ENCODE results near the gene NDEL1. TPM values are rescaled to one million over a fixed set of nuclear protein-coding genes. Genes with fewer than 3 reads are reported as not detected.

Gene NDEL1
- total and polyA plus RNA-seq, 2 donors (not counting 3 experiments of a cell fraction or from before 2014, with no cell fraction given): 60.0 to 87.4 TPM

DNA sequence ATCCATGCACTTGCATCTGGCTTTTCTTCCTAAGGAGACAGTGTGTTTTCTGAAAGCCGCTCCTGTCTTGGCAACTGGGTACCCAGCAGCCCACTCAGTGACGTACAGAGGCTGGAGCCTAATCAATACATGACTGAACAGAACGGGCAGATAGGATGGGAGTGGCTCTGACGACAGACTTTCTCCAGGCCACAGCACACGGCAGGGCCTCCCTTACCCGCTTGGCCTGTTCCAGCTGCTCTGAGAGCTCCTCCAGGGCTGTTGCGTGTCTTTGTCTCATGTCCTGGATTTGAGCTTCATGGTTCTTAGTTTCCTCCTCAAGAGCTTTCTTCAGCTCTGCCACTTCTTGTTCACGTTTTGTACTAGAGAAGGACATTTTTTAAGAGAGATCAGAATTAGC, 64.9 kb downstream of the NDEL1 start:
- H2AFZ ChIP-seq (ENCODE audit: low read depth, low read length): no peak overlapping the region
- ChIA-PET CTCF (interaction anchor here (1.7 to 2.1 kb wide), 2 partner anchors 91 to 245 kb away, joined by 5 to 7 read pairs; no protein-coding TSS in a partner anchor), POLR2A (no interaction called here)
- TF ChIP-seq POLR2A (IDR thresholded peaks at IDR 0.05; ENCODE audit: low read depth, low read length) (no peak), EZH2 (IDR thresholded peaks at IDR 0.05; ENCODE audit: borderline replicate concordance, low read depth, low read length, severe bottlenecking) (no peak), JUN (IDR thresholded peaks at IDR 0.05; ENCODE audit: borderline replicate concordance, insufficient read depth, insufficient read length, low read depth) (no peak), FOS (IDR thresholded peaks at IDR 0.05; ENCODE audit: borderline replicate concordance, insufficient read depth, low read length) (no peak), MYC (IDR thresholded peaks at IDR 0.05; ENCODE audit: low read depth, low read length) (no peak), GATA2 (IDR thresholded peaks at IDR 0.05; ENCODE audit: insufficient read depth, insufficient read length, low read depth, low read length) (no peak), POLR2AphosphoS5 (IDR thresholded peaks at IDR 0.05; ENCODE audit: insufficient read depth, low read depth, low read length) (no peak)
- TF ChIP-seq, protein P1, sequence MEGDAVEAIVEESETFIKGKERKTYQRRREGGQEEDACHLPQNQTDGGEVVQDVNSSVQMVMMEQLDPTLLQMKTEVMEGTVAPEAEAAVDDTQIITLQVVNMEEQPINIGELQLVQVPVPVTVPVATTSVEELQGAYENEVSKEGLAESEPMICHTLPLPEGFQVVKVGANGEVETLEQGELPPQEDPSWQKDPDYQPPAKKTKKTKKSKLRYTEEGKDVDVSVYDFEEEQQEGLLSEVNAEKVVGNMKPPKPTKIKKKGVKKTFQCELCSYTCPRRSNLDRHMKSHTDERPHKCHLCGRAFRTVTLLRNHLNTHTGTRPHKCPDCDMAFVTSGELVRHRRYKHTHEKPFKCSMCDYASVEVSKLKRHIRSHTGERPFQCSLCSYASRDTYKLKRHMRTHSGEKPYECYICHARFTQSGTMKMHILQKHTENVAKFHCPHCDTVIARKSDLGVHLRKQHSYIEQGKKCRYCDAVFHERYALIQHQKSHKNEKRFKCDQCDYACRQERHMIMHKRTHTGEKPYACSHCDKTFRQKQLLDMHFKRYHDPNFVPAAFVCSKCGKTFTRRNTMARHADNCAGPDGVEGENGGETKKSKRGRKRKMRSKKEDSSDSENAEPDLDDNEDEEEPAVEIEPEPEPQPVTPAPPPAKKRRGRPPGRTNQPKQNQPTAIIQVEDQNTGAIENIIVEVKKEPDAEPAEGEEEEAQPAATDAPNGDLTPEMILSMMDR (IDR thresholded peaks at IDR 0.05; ENCODE audit: extremely low read depth in 1 of 2, insufficient read depth in 1 of 2, low read depth in 1 of 2, low read length in 2 of 2): no peak
- TF ChIP-seq, protein P2, sequence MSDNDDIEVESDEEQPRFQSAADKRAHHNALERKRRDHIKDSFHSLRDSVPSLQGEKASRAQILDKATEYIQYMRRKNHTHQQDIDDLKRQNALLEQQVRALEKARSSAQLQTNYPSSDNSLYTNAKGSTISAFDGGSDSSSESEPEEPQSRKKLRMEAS (IDR thresholded peaks at IDR 0.05; ENCODE audit: insufficient read depth, insufficient read length): no peak
- H3K27ac ChIP-seq (ENCODE audit: insufficient read depth, low read depth, low read length): no peak overlapping the region
- H3K79me2 ChIP-seq (ENCODE audit: control insufficient read depth, insufficient read depth, low read length): no peaks in the 10 kb centered on the region
- peaks cover 15 to 60% of the 10 kb centered on the region in 2 experiments for H3K36me3 ChIP-seq (ENCODE audit: control insufficient read depth in 2 of 2, extremely low read depth in 1 of 2, insufficient read depth in 2 of 2, low read length in 2 of 2)
- no peaks in the 10 kb centered on the region for H3K4me1 ChIP-seq (ENCODE audit: control insufficient read depth, extremely low read depth, insufficient read depth, low read length)
- H3K27me3 ChIP-seq (ENCODE audit: control insufficient read depth in 2 of 2, insufficient read depth in 2 of 2, low read length in 2 of 2): no peaks in the 10 kb centered on the region
- FAIRE-seq (no peak), DNase-seq (ENCODE audit: low read depth, low spot score) (no peak)
- no peaks in the 10 kb centered on the region for H4K20me1 ChIP-seq (replicated peaks; ENCODE audit: control insufficient read depth, extremely low read depth, insufficient read depth, low read length)
- H3K4me2 ChIP-seq (ENCODE audit: insufficient read depth, low read length): no peak overlapping the region
- H3K9me3 ChIP-seq (replicated peaks; ENCODE audit: control insufficient read depth, insufficient read depth, low read length): no peaks in the 10 kb centered on the region
- intact Hi-C loops (cut with micrococcal nuclease) (no loop called here), dilution Hi-C loops (cut with MboI; ENCODE audit: extremely low pct_ligation_motif_present, low sequenced_read_pairs) (no loop called here)
- no peak overlapping the region for H3K9ac ChIP-seq (replicated peaks; ENCODE audit: extremely low read depth, insufficient read depth, low read length)
- no peak overlapping the region for H3K4me3 ChIP-seq (replicated peaks in 1 of 3; ENCODE audit: insufficient read depth in 1 of 3, low read depth in 1 of 3, low read length in 3 of 3)
- H3K9me1 ChIP-seq (replicated peaks; ENCODE audit: control insufficient read depth, extremely low read depth, insufficient read depth, low read length): no peaks in the 10 kb centered on the region
- BruUV-seq (replicated peaks): no TSS peak
